Ovary (tissue), 9 donors: ENCODE data around the gene ERC1. TPM values are rescaled to one million over a fixed set of nuclear protein-coding genes. Genes with fewer than 3 reads are reported as not detected.

Source experiments
- DNase-seq, 5 donors: peaks; one replicate each; pipeline ENCODE4 v3.0.0-alpha.2; 2019 to 2020
- H3K27ac ChIP-seq, 2 donors: fragments of 200-600 bp; one replicate each; pipeline versions ENCODE4 v1.5.1 to v1.8.0; 2019 to 2022
- H3K27me3 ChIP-seq: fragments of 200-600 bp; one replicate; pipeline ENCODE4 v1.8.0; 2022
- H3K36me3 ChIP-seq: fragments of 200-600 bp; sonication (generic); one replicate; pipeline ENCODE4 v1.5.1; 2019
- H3K4me1 ChIP-seq: one replicate; pipeline ENCODE4 v1.8.1; 2013; ENCODE audit warnings: mild to moderate bottlenecking, moderate library complexity; ENCODE audit not compliant: insufficient read depth
- H3K4me3 ChIP-seq: fragments of 200-600 bp; sonication (generic); one replicate; pipeline ENCODE4 v1.5.1; 2017
- H3K9me3 ChIP-seq, 2 donors: fragments of 200-600 bp in 1 of 2; sonication (generic) in 1 of 2; one replicate each; pipeline versions ENCODE4 v1.5.1 to v1.8.1; 2013 to 2019; ENCODE audit warnings: mild to moderate bottlenecking in 1 of 2, moderate library complexity in 1 of 2
- CTCF ChIP-seq, 3 donors: fragments of 450-650 bp in 2 of 3; fragments of 200-600 bp in 1 of 3; IDR thresholded peaks; one replicate each; pipeline versions ENCODE4 v1.5.1 to v1.8.0; 2016 to 2022; ENCODE audit warnings: antibody characterized with exemption in 3 of 3, mild to moderate bottlenecking in 1 of 3
- EP300 ChIP-seq: sonication (generic); formaldehyde crosslinking; IDR thresholded peaks from one replicate; pipeline ENCODE4 v1.6.1; 2017; ENCODE audit warnings: antibody characterized with exemption
- POLR2A ChIP-seq: fragments of 450-650 bp; IDR thresholded peaks from one replicate; pipeline ENCODE4 v1.6.1; 2017; ENCODE audit warnings: antibody characterized with exemption, mild to moderate bottlenecking, moderate library complexity
- WGBS, 3 donors: extraction: QIAGEN DNeasy Blood & Tissue Kit in 1 of 3; methylation state at CpG; one replicate each; pipeline versions ENCODE4 v1.1.5 to v1.1.7; 2013 to 2017; 5-methylcytosine and 5-hydroxymethylcytosine counted together
- intact Hi-C, 4 donors: fragments of 100-400 bp; cut with DNase I; formaldehyde crosslinking; loops; one replicate each; pipeline versions ENCODE4 v1.11.0 to v1.15.1; 2022 to 2023
- polyA plus RNA-seq, 2 donors: library from polyadenylated mRNA; stranded (reverse); fragments of 200-250 nt in 1 of 2; fragments of 350-450 nt in 1 of 2; fragmentation: Illumina TruSeq in 1 of 2; extraction: RNeasy Lipid Tissue Mini Kit (QIAGEN cat#74804) in 1 of 2; gene quantifications; one replicate each; pipeline ENCODE4 v1.2.3, GENCODE V29; 2013 to 2014
- total RNA-seq, 7 donors: library from RNA; depleted of rRNA in 2 of 7; stranded (reverse); fragments of >200 nt in 2 of 7; fragmentation: NEBNext Ultra II Directional in 3 of 7; extraction: Animal tissue kit (Norgen Biotek cat#: 25700) in 3 of 7; gene quantifications; one replicate each; pipeline versions ENCODE4 v1.1.0 to v1.2.4, GENCODE V29; 2016 to 2023
- donor health status: DM: no; HTN: no; CAD: no; lungs with moderate emphysema.
- donor health status: DM: no; HTN: no; CAD: no.
- donor health status: Bipolar disorder and iron deficiency.
- donor health status: DM: yes; HTN: yes; CAD: no.
- donor health status: DM: no; HTN: no; CAD: no.
- donor health status: DM: yes; HTN: yes; CAD: no.

Gene ERC1
- total and polyA plus RNA-seq, 9 donors, result 10.4 to 65.2 (median 51.6) TPM

- Histone ChIP-seq H3K27me3 (no peaks in the 10 kb centered on the region), H3K36me3 (no peaks in the 10 kb centered on the region), H3K4me3 (no peak overlapping the region), H3K9me3 (no peaks in the 10 kb centered on the region), H3K4me1 (peaks cover 2% of the 10 kb centered on the region), H3K27ac (no peak overlapping the region)
- intact Hi-C loops, result no loop called here
- no peak for DNase-seq
- WGBS, 3 donors, result 59 to 72% (median 67%) methylated on average over 5 of the region's 5 CpGs
- TF ChIP-seq EP300 (no peak), POLR2A (no peak), CTCF (IDR thresholded peaks at IDR 0.05) (no peak)
Measured at GRCh38 chr12:1077036-1077803, 86.2 kb downstream of the ERC1 start.

- H3K27me3 ChIP-seq, result no peaks in the 10 kb centered on the region
- no peak for DNase-seq
- 89 to 93% (median 92%) methylated on average over 3 of the region's 3 CpGs for WGBS, 3 donors
- TF ChIP-seq CTCF (IDR thresholded peaks at IDR 0.05) (no peak), POLR2A (no peak), EP300 (no peak)
- H3K9me3 ChIP-seq, result no peaks in the 10 kb centered on the region
- H3K27ac ChIP-seq, result no peak overlapping the region
- H3K4me3 ChIP-seq, result no peak overlapping the region
- intact Hi-C loops, result no loop called here
- peaks cover 2% of the 10 kb centered on the region for H3K4me1 ChIP-seq
- H3K36me3 ChIP-seq, result no peaks in the 10 kb centered on the region
Measured at GRCh38 chr12:1078002-1078401, 87.0 kb downstream of the ERC1 start.

GRCh38 chr12:1080520-1081223, 89.6 kb downstream of the ERC1 start:
- DNase-seq, result no peak
- no peak overlapping the region for H3K4me3 ChIP-seq
- TF ChIP-seq POLR2A (no peak), EP300 (no peak), CTCF (IDR thresholded peaks at IDR 0.05) (no peak)
- intact Hi-C loops, result no loop called here
- peaks cover 2% of the 10 kb centered on the region for H3K4me1 ChIP-seq
- H3K9me3 ChIP-seq, result no peaks in the 10 kb centered on the region
- no peaks in the 10 kb centered on the region for H3K36me3 ChIP-seq
- no peaks in the 10 kb centered on the region for H3K27me3 ChIP-seq
- H3K27ac ChIP-seq, result no peak overlapping the region
- 89 to 92% (median 92%) methylated on average over 11 of the region's 11 CpGs for WGBS, 3 donors

GRCh38 chr12:1083151-1083888, 92.3 kb downstream of the ERC1 start:
- H3K36me3 ChIP-seq, result no peaks in the 10 kb centered on the region
- intact Hi-C loops, result no loop called here
- 53 to 62% (median 57%) methylated on average over 12 of the region's 12 CpGs for WGBS, 3 donors
- TF ChIP-seq POLR2A, result no peak
- TF ChIP-seq CTCF (IDR thresholded peaks at IDR 0.05), result no peak
- TF ChIP-seq EP300, result no peak
- H3K27ac ChIP-seq, result no peak overlapping the region
- H3K9me3 ChIP-seq, result no peaks in the 10 kb centered on the region
- no peaks in the 10 kb centered on the region for H3K27me3 ChIP-seq
- no peak for DNase-seq
- H3K4me3 ChIP-seq, result no peak overlapping the region
- peaks cover 2% of the 10 kb centered on the region for H3K4me1 ChIP-seq
